SK-N-SH treated with all-trans-retinoic acid at 6 μM for 48 hours (cell line): ENCODE results near the gene PDLIM7.

Source experiments
- BACH2 ChIP-seq: fragments of 250-450 bp; sonication (Bioruptor Pico); IDR thresholded peaks from 2 replicates; pipeline ENCODE4 v1.9.0; 2021; ENCODE audit warnings: mild to moderate bottlenecking, borderline replicate concordance
- CSRNP3 ChIP-seq: fragments of 250-450 bp; sonication (Bioruptor Pico); IDR thresholded peaks from 2 replicates; pipeline ENCODE4 v1.5.1; 2021; ENCODE audit warnings: mild to moderate bottlenecking, moderate library complexity
- GLIS3 ChIP-seq: fragments of 250-450 bp; sonication (Bioruptor Pico); IDR thresholded peaks from 2 replicates; pipeline ENCODE4 v1.5.0; 2020; ENCODE audit warnings: mild to moderate bottlenecking, moderate library complexity
- PATZ1 ChIP-seq: fragments of 250-450 bp; sonication (Bioruptor Pico); IDR thresholded peaks from 2 replicates; pipeline ENCODE4 v1.8.0; 2020; ENCODE audit warnings: mild to moderate bottlenecking, moderate library complexity, borderline replicate concordance
- RARB ChIP-seq: fragments of 250-450 bp; sonication (Bioruptor Pico); IDR thresholded peaks from 2 replicates; pipeline ENCODE4 v1.8.0; 2021; ENCODE audit warnings: mild to moderate bottlenecking, moderate library complexity
- TCF4 ChIP-seq: fragments of 250-450 bp; sonication (Bioruptor Pico); IDR thresholded peaks from 2 replicates; pipeline ENCODE4 v1.8.0; 2021; ENCODE audit warnings: mild to moderate bottlenecking, moderate library complexity, borderline replicate concordance
- TOX ChIP-seq: fragments of 250-450 bp; sonication (Bioruptor Pico); IDR thresholded peaks from 2 replicates; pipeline ENCODE4 v1.8.0; 2021; ENCODE audit warnings: mild to moderate bottlenecking, moderate library complexity, borderline replicate concordance
- ZC3H10 ChIP-seq: fragments of 250-450 bp; sonication (Bioruptor Pico); IDR thresholded peaks from 2 replicates; pipeline ENCODE4 v1.5.1; 2021; ENCODE audit warnings: mild to moderate bottlenecking, moderate library complexity
- ZFP3 ChIP-seq: fragments of 250-450 bp; sonication (Bioruptor Pico); IDR thresholded peaks from 2 replicates; pipeline ENCODE4 v1.5.0; 2020; ENCODE audit warnings: mild to moderate bottlenecking, moderate library complexity
- ZNF8 ChIP-seq: fragments of 450-650 bp; formaldehyde crosslinking; IDR thresholded peaks from 2 replicates; pipeline ENCODE4 v1.5.0; 2020; ENCODE audit warnings: mild to moderate bottlenecking, moderate library complexity

DNA sequence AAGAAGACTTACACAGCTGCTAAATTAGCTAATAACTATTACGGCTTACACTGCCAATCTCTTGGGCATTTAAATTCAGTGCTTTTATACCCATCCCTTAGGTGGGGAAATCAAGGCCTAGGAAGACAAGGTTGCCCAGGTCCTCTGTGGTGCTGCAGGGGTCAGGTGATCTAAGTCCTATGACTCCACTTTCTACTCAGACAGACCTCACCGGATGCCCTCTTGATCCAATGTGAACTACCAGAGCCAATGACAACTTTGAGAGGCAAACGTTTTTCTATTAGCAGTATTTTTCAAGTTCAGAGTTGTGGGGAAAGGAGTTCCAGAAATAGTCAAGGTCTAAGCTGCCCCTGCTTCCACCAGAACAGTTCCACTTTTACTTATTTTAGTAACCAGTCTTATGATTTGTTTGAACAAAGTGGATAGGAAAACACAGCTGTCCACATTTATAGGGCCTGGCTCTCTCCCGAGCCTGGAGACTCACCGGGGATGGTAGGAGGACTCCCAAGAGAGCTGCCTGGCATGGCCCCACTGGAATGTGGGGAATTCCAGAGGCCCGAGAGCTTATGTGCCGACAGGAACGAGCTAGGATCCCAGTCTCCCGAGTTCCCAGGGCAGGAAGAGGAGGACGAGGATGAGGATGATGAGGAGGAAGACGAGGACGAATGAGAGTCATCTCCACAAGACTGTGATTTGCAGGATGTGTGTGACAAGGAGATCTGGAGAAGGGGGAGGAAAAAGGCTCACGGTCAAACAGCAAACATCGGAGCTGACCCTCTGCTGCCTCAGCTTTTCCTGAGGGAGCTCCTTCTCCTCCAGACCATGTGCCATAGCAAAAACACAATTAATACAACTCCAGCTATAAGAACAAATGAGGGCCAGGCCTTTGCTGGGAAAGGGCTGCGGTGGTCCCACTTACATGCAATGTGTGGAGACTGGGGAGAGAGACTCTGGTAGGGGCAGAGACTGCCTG, 40.3 kb upstream of the PDLIM7 start:
- TF ChIP-seq RARB (CRISPR knock-in tag) (no peak), TCF4 (no peak), ZC3H10 (CRISPR knock-in tag) (no peak), PATZ1 (CRISPR knock-in tag) (no peak), CSRNP3 (CRISPR knock-in tag) (no peak), TOX (CRISPR knock-in tag) (no peak), ZNF8 (no peak), GLIS3 (CRISPR knock-in tag) (no peak), BACH2 (CRISPR knock-in tag) (no peak), ZFP3 (CRISPR knock-in tag) (no peak)
